Measurements from ENCODE around the gene ARID2.

ARID2 gene

GRCh38 chr12:45779936-45780335 is 50.4 kb downstream of the ARID2 start:
- H2BK12ac ChIP-seq (ENCODE audit: low read length in 2 of 2) = no peak overlapping the region
- no peak overlapping the region for H2AK5ac ChIP-seq (ENCODE audit: low read length, severe bottlenecking)
- no peak overlapping the region for H4K8ac ChIP-seq (ENCODE audit: low read length)
- no peak overlapping the region for H3K4me3 ChIP-seq (ENCODE audit: insufficient read depth in 1 of 2, low read depth in 1 of 2, low read length in 2 of 2)
- H4K91ac ChIP-seq (ENCODE audit: low read length) = no peak overlapping the region
- no peak overlapping the region for H3K9ac ChIP-seq (ENCODE audit: low read length)
- H3K36me3 ChIP-seq (ENCODE audit: control insufficient read depth in 1 of 2, insufficient read depth in 2 of 2, low read depth in 1 of 2, low read length in 2 of 2) = no peaks in the 10 kb centered on the region
- H3K18ac ChIP-seq (ENCODE audit: low read depth in 1 of 2, low read length in 2 of 2) = no peak overlapping the region
- H2BK15ac ChIP-seq (ENCODE audit: low read depth, poor library complexity, severe bottlenecking) = no peak overlapping the region
- no peak overlapping the region for H2BK120ac ChIP-seq (ENCODE audit: low read depth, low read length)
- H3K4me1 ChIP-seq (ENCODE audit: control insufficient read depth, insufficient read depth, low read depth, low read length) = peaks cover 3% of the 10 kb centered on the region
- H3K23ac ChIP-seq (ENCODE audit: low read length in 2 of 2) = no peak overlapping the region
- H2BK5ac ChIP-seq (ENCODE audit: low read depth, low read length, poor library complexity, severe bottlenecking) = no peak overlapping the region
- DNase-seq = no peak
- H2AFZ ChIP-seq (ENCODE audit: low read depth, low read length) = no peak overlapping the region
- no peaks in the 10 kb centered on the region for H3K27me3 ChIP-seq (ENCODE audit: control insufficient read depth in 1 of 2, insufficient read depth in 1 of 2, low read length in 2 of 2)
- H3K4ac ChIP-seq (ENCODE audit: low read depth in 1 of 2, low read length in 2 of 2) = no peak overlapping the region
- no peak overlapping the region for H3K14ac ChIP-seq (ENCODE audit: low read length in 2 of 2)
- no peaks in the 10 kb centered on the region for H3K9me3 ChIP-seq (ENCODE audit: control insufficient read depth, low read length)
- H3K4me2 ChIP-seq (ENCODE audit: low read length, poor library complexity, severe bottlenecking) = no peak overlapping the region
- peaks cover 13% of the 10 kb centered on the region for H3K79me1 ChIP-seq (replicated peaks; ENCODE audit: low read length, poor library complexity, severe bottlenecking)
- no peak overlapping the region for H3K27ac ChIP-seq (ENCODE audit: low read length, poor library complexity, severe bottlenecking)

- Histone ChIP-seq H2BK12ac (ENCODE audit: low read length in 2 of 2) (no peak overlapping the region), H3K27me3 (ENCODE audit: control insufficient read depth in 1 of 2, insufficient read depth in 1 of 2, low read length in 2 of 2) (no peaks in the 10 kb centered on the region), H3K18ac (ENCODE audit: low read depth in 1 of 2, low read length in 2 of 2) (no peak overlapping the region), H3K4me1 (ENCODE audit: control insufficient read depth, insufficient read depth, low read depth, low read length) (peaks cover 3% of the 10 kb centered on the region), H2BK120ac (ENCODE audit: low read depth, low read length) (no peak overlapping the region), H3K23ac (ENCODE audit: low read length in 2 of 2) (no peak overlapping the region), H3K79me1 (replicated peaks; ENCODE audit: low read length, poor library complexity, severe bottlenecking) (peaks cover 13% of the 10 kb centered on the region), H3K9me3 (ENCODE audit: control insufficient read depth, low read length) (no peaks in the 10 kb centered on the region), H3K27ac (ENCODE audit: low read length, poor library complexity, severe bottlenecking) (no peak overlapping the region), H3K9ac (ENCODE audit: low read length) (no peak overlapping the region), H2BK5ac (ENCODE audit: low read depth, low read length, poor library complexity, severe bottlenecking) (no peak overlapping the region), H4K91ac (ENCODE audit: low read length) (no peak overlapping the region), H3K36me3 (ENCODE audit: control insufficient read depth in 1 of 2, insufficient read depth in 2 of 2, low read depth in 1 of 2, low read length in 2 of 2) (no peaks in the 10 kb centered on the region), H3K4ac (ENCODE audit: low read depth in 1 of 2, low read length in 2 of 2) (no peak overlapping the region), H2AK5ac (ENCODE audit: low read length, severe bottlenecking) (no peak overlapping the region), H4K8ac (ENCODE audit: low read length) (no peak overlapping the region), H2BK15ac (ENCODE audit: low read depth, poor library complexity, severe bottlenecking) (no peak overlapping the region), H2AFZ (ENCODE audit: low read depth, low read length) (no peak overlapping the region), H3K4me2 (ENCODE audit: low read length, poor library complexity, severe bottlenecking) (no peak overlapping the region), H3K4me3 (ENCODE audit: insufficient read depth in 1 of 2, low read depth in 1 of 2, low read length in 2 of 2) (no peak overlapping the region), H3K14ac (ENCODE audit: low read length in 2 of 2) (no peak overlapping the region)
- no peak for DNase-seq
Measured at GRCh38 chr12:45781080-45781479, 51.6 kb downstream of the ARID2 start.

GRCh38 chr12:45785315-45785714 is 55.8 kb downstream of the ARID2 start:
- H2BK12ac ChIP-seq (ENCODE audit: low read length in 2 of 2) = no peak overlapping the region
- no peaks in the 10 kb centered on the region for H3K9me3 ChIP-seq (ENCODE audit: control insufficient read depth, low read length)
- no peak overlapping the region for H3K4ac ChIP-seq (ENCODE audit: low read depth in 1 of 2, low read length in 2 of 2)
- no peak overlapping the region for H2AFZ ChIP-seq (ENCODE audit: low read depth, low read length)
- no peaks in the 10 kb centered on the region for H3K36me3 ChIP-seq (ENCODE audit: control insufficient read depth in 1 of 2, insufficient read depth in 2 of 2, low read depth in 1 of 2, low read length in 2 of 2)
- H3K79me1 ChIP-seq (replicated peaks; ENCODE audit: low read length, poor library complexity, severe bottlenecking) = peaks cover 16% of the 10 kb centered on the region
- no peak overlapping the region for H4K91ac ChIP-seq (ENCODE audit: low read length)
- H2AK5ac ChIP-seq (ENCODE audit: low read length, severe bottlenecking) = no peak overlapping the region
- no peak overlapping the region for H3K23ac ChIP-seq (ENCODE audit: low read length in 2 of 2)
- no peak overlapping the region for H3K27ac ChIP-seq (ENCODE audit: low read length, poor library complexity, severe bottlenecking)
- no peak for DNase-seq
- H2BK5ac ChIP-seq (ENCODE audit: low read depth, low read length, poor library complexity, severe bottlenecking) = no peak overlapping the region
- no peak overlapping the region for H4K8ac ChIP-seq (ENCODE audit: low read length)
- no peak overlapping the region for H3K4me2 ChIP-seq (ENCODE audit: low read length, poor library complexity, severe bottlenecking)
- H3K27me3 ChIP-seq (ENCODE audit: control insufficient read depth in 1 of 2, insufficient read depth in 1 of 2, low read length in 2 of 2) = no peaks in the 10 kb centered on the region
- no peak overlapping the region for H2BK15ac ChIP-seq (ENCODE audit: low read depth, poor library complexity, severe bottlenecking)
- no peak overlapping the region for H3K9ac ChIP-seq (ENCODE audit: low read length)
- no peak overlapping the region for H3K18ac ChIP-seq (ENCODE audit: low read depth in 1 of 2, low read length in 2 of 2)
- no peak overlapping the region for H3K4me3 ChIP-seq (ENCODE audit: insufficient read depth in 1 of 2, low read depth in 1 of 2, low read length in 2 of 2)
- peaks cover 1% of the 10 kb centered on the region for H3K4me1 ChIP-seq (ENCODE audit: control insufficient read depth, insufficient read depth, low read depth, low read length)
- 100% methylated on average over 2 of the region's 4 CpGs for WGBS
- H2BK120ac ChIP-seq (ENCODE audit: low read depth, low read length) = no peak overlapping the region
- no peak overlapping the region for H3K14ac ChIP-seq (ENCODE audit: low read length in 2 of 2)

- no peak overlapping the region for H3K23ac ChIP-seq (ENCODE audit: low read length in 2 of 2)
- no peaks in the 10 kb centered on the region for H3K4me1 ChIP-seq (ENCODE audit: control insufficient read depth, insufficient read depth, low read depth, low read length)
- no peak overlapping the region for H3K9ac ChIP-seq (ENCODE audit: low read length)
- H2BK12ac ChIP-seq (ENCODE audit: low read length in 2 of 2) = no peak overlapping the region
- H3K27me3 ChIP-seq (ENCODE audit: control insufficient read depth in 1 of 2, insufficient read depth in 1 of 2, low read length in 2 of 2) = no peaks in the 10 kb centered on the region
- DNase-seq = peak; percentile 76
- peaks cover 9% of the 10 kb centered on the region for H3K79me1 ChIP-seq (replicated peaks; ENCODE audit: low read length, poor library complexity, severe bottlenecking)
- H4K8ac ChIP-seq (ENCODE audit: low read length) = no peak overlapping the region
- H3K4ac ChIP-seq (ENCODE audit: low read depth in 1 of 2, low read length in 2 of 2) = no peak overlapping the region
- no peak overlapping the region for H2AK5ac ChIP-seq (ENCODE audit: low read length, severe bottlenecking)
- H3K27ac ChIP-seq (ENCODE audit: low read length, poor library complexity, severe bottlenecking) = no peak overlapping the region
- H3K36me3 ChIP-seq (ENCODE audit: control insufficient read depth in 1 of 2, insufficient read depth in 2 of 2, low read depth in 1 of 2, low read length in 2 of 2) = no peaks in the 10 kb centered on the region
- H2BK15ac ChIP-seq (ENCODE audit: low read depth, poor library complexity, severe bottlenecking) = no peak overlapping the region
- H3K18ac ChIP-seq (ENCODE audit: low read depth in 1 of 2, low read length in 2 of 2) = no peak overlapping the region
- H3K14ac ChIP-seq (ENCODE audit: low read length in 2 of 2) = no peak overlapping the region
- H2BK5ac ChIP-seq (ENCODE audit: low read depth, low read length, poor library complexity, severe bottlenecking) = no peak overlapping the region
- no peak overlapping the region for H4K91ac ChIP-seq (ENCODE audit: low read length)
- H3K4me2 ChIP-seq (ENCODE audit: low read length, poor library complexity, severe bottlenecking) = no peak overlapping the region
- no peaks in the 10 kb centered on the region for H3K9me3 ChIP-seq (ENCODE audit: control insufficient read depth, low read length)
- H2AFZ ChIP-seq (ENCODE audit: low read depth, low read length) = no peak overlapping the region
- H2BK120ac ChIP-seq (ENCODE audit: low read depth, low read length) = no peak overlapping the region
- no peak overlapping the region for H3K4me3 ChIP-seq (ENCODE audit: insufficient read depth in 1 of 2, low read depth in 1 of 2, low read length in 2 of 2)
Measured at GRCh38 chr12:45789025-45789424, 59.5 kb downstream of the ARID2 start.

All from mesenchymal stem cell (in vitro differentiated cells and primary cell).